ENCODE data around the gene PLPPR1.
"Not testable (repeated sequence)": the region's sequence is repeated elsewhere in the genome, so short reads cannot be mapped to it uniquely, and the experiment has no call there.

PLPPR1 gene

DNA sequence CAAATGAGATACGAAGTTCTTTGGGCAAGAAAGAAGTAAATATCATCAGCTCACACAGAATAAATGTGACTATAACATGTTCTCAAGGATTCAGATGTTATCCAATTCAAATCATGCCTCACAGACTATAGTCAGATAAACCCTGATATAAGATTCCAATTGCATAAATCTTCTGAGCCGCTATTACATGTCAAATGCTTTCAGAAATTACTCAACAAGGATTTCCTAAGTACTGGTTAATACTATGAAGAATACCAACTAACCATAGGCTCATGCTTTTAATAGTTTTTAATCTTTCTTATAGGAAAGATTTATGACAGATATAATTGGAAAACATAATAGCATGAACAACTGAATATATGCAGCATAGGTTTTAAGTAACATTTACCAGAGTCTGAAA is 282.7 kb downstream of the PLPPR1 start:
- no peak for DNase-seq

DNA sequence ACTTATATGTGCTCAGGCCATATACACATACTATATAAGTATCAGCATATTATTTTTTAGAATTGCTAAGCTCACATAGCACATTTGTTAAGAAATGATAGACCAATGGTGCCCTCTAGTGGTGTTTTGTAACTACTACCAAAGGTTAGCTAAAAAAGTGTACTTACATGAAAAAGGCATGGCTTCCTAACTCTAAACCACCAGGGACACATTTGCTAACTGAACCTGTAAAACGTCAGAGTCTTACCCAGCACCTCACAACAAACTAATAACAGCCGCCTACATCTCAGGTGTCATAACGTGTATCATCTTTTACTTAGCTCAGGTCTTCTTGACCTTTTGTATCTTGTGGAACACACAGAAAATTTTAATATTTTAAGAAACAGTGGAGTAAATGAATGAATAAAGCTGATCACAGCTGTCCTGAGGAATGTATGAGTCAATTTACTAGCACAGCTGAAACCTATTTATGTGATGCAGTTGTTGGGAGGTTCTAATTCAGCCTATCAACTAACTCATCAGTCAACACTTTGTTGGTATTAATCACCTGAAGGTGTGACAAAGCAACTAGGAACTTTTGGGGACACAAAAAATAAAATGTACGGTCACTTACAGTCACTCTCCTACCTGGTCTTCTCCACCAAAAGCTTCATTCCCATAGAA is 283.4 kb downstream of the PLPPR1 start:
- DNase-seq, result no peak

DNA sequence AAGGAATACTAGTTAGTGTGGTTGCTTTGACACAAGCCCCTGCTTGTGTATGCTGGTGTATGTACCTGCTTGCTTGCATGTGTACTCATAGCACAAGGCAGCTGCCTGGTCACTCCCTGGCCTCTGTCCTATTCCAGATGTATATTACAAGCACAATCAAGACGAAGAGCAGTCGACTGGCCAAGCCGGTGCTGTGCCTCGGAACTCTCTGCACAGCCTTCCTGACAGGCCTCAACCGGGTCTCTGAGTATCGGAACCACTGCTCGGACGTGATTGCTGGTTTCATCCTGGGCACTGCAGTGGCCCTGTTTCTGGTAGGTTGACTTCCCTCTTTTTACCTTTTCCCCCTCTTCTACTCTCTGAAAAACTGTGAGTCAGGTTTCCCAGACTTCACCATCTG is 284.1 kb downstream of the PLPPR1 start:
- DNase-seq, result no peak

DNA sequence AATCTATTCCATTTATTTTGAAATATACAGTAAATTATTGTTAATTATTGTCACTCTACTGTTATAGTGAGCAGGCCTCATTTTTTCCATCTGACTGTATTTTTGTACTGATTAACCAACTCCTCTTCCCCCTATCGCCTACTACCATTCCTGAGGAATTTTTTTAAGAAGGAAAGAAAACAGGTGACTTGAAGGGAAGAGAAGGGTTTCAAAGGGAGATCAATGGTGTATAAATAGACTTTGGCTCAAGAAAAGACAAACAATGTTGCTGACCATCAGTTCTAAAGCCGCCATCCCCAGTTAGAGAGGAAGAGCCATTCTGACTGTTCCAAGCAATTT is 286.6 kb downstream of the PLPPR1 start:
- no peak for DNase-seq

DNA sequence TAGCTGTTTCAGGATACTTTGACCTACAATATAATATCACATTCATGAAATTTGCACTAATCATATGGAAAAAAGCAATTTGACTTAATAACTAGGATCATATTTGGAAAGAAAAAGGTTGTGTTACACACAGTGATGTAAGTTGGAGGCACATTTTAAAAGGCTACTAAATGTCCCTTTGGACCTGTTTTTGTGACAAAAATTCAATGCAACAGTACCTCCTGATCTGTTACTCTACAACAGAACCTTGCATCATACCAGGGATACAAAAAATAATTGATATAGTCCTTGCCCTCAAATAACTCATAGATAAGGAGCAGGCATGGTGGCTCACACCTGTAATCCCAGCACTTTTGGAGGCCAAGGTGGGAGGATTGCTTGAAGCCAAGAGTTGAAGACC is 289.2 kb downstream of the PLPPR1 start:
- DNase-seq, result no peak

DNA sequence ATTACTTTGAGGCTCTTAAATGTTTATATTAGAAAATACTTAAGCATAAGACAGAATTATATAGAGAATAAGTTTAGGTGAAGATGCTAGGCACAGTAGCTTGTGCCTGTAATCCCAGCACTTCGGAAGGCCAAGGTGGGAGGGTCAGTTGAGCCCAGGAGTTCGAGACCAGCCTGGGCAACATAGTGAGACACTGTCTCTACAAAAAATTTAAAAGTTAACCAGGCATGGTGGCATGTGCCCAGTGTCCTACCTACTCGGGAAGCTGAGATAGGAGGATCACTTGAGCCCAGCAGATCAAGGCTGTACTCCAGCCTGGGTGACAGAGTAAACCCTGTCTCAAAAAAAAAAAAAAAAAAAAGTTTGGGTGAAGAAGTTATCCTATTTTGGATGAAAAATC is 294.6 kb downstream of the PLPPR1 start:
- no peak for DNase-seq

DNA sequence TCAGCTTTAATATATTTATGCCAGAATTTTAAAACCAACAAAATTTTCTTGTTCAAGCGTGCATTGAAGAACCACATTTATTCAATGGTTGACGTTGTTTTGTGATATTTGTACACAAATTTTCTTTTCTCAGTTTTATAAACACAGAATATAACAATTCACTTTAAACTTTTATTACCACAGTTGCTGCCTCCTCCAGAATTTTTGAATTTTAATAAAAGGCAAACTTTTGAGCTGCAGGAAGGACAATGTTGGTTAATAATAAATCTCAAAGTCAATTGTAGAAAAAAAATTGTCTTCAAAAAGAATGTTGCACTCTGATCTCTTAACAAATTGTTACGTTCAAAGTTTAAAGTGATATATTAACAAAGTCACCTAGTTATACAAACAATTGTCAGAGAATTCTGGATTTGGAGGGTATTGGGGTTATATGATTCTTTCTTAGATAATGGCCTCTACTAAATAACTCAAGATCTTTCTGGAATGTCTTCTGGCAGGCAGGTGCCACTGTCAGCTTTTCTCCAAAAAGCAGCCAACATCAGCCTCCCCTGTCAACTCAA is 295.8 kb downstream of the PLPPR1 start:
- no peak for DNase-seq

DNA sequence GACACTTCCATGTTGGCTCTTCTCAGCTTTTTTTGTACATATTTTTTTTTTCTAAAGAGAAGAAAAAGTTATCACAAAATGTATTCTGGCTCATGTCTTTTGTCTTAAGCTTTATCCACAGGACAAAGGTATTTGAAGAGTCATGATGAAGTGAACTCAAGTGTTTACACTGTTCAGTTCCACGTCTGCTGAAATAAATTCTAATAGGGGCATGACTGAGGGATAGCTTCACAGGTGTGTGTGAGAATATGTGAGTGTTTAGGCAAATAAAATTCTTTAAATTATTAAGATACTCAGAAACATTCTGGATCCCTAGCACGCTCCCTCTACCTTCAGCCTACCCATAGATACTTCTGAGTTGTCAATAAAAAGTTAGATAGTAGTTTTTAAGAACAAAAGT is 296.5 kb downstream of the PLPPR1 start:
- DNase-seq, result no peak

DNA sequence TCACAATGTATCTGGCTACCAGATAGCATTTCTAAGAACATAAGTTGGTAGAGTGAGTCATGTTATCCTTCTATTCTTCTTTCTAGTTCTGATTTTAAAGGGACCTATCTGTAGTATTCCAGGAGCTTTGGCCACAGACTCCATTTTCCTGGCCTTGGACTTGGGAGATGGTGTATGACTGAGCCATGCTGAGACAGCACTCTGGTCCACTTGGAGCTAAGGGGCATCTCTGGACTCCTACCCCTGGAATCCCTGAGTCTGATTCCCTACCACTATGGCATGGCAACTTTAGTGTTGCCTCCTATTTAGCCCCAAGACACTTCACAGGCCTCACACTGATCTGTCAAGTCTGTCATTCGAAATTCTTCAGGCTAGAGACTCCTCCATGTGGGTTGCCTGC is 297.5 kb downstream of the PLPPR1 start:
- no peak for DNase-seq

DNA sequence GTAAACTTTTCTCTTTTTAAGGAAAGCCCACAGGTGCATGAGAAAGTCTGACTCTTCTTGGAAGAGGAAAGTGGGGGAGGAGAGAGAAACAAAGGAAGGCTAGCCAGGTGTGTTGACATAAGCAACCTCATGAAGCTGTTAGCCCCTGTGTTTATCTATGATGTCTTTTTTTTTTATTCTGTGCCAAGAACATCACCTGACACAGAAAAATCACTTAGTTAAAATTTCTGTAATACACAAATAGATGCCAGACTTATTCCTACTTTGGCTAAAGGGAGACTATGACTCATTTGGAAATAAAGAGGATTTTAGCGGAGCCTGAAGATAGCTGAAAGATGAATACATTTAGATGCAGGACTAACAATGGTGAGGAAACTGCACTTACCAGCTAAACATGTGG is 298.0 kb downstream of the PLPPR1 start:
- no peak for DNase-seq

DNA sequence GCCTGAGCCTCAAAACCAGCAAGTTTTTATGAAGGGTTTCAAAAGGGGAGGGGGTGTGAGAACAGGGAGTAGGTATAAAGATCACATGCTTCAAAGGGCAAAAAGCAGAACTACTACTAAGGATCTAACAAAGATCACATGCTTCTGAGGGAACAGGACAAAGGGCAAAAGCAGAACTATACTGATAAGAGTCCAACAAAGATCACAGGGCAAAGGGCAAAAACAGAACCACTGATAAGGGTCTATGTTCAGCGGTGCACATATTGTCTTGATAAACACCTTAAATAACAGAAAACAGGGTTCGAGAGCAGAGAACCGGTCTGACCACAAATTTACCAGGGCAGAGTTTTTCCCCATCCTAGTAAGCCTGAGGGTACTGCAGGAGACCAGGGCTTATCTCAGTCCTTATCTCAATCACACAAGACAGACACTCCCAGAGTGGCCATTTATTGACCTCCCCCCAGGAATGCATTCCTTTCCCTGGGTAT is 298.9 kb downstream of the PLPPR1 start:
- not testable (repeated sequence) for DNase-seq

DNA sequence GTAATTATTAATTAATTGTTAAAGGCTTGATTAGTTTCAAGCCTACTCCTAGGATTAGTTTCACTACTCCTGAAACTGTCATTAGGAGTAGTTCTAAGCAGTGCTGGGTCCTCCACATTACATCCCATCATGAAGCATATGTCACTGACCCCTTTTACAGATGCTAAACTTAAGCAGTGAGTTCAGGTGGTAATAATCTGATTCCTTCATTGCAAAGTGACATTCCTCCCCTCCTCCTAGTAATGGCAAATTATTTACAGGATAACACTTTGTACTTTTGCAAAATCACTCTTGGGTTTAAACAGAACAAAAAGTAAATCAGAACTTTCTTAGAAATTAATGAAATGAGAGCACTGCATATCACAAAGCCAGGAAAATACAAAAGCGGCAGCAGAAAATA is 303.8 kb downstream of the PLPPR1 start:
- no peak for DNase-seq

DNA sequence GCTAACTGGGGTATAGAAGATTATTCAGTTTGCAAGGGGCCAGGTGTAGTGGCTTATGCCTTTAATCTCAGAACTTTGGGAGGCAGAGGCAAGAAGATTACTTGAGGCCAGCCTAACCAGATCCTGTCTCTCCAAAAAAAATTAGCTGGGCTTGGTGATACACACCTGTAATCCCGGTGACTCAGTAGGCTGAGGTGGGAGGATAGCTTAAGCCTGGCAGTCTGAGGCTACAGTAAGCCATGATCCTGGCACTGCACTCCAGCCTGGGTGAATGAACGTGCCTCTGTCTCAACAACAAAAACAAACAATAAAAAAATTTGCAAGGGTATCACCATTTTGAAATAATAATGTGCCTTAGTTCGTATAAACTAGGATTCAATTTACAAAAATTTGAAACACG is 305.0 kb downstream of the PLPPR1 start:
- DNase-seq, result no peak

DNA sequence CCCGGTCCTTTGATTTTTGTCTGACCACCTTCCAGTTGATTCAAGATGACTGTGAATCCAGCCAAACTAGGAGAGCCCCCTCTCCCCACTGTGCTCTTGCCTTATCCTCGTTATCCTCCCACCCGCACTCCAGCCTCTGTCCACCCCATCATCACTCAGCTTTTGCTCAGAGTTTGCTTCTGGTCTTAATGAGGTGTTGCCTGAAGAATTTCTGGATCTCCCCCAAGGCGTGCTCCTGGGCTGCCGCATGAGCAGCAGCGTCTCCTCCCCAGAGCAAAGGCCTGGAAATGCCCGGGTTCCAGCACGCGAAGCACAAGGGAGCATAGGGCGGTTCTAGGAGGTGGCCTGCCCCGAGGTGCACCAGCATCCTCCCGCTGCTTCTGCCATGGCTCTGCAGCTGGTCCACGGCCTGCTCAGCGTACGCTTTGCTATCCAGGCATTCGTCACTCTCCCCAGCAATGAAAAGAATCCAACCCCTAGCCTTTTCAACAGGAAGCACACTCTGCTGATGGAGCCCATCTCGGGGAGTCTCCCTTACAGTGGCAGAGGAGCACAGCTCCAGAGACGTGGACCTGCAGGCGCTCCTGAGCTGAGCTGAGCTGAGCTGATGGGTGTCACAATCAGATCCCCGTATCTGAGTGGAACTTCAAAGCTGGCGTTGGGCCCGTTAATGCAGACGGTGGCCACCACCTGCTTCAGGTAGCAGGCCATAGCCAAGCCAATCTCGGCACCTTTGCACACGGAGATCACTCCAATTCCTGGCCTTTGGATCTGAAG is 305.6 kb downstream of the PLPPR1 start:
- no peak for DNase-seq

DNA sequence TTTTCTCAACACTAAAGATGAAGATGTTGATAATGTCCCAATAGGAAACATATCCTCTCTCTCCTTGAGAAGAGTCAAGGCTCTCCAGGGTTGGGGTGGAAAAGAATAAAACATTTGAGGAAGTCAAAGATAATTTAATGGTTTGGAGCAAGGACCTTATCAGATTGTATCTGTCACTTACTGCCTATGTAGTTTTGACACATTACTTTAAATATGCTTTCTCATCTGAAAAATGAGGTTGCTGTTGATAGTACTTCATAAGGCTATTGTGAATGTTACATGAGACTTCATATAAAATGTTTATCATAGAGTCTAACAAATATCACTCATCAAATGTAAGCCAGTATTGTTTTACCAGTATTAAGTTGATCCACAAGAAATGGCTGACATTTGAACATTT is 307.6 kb downstream of the PLPPR1 start:
- DNase-seq, result no peak

DNA sequence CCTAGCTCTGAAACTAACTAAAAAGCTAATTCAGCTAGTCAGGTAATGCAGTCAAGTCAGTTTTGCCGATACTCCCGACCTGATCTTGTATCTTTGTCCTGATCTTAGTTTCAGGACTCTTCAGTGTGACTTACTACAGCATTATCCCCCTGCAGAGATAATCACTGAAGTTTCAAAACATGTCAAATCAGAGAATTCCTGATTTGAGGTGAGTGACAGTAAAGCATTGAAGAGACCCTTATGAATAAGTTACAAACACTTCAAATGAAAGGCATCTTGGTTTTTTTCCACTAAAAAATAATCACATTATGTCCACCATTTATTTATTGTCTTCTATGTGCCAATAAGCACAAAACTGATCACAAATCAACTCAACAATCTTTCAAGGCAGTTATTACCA is 308.7 kb downstream of the PLPPR1 start:
- DNase-seq, result no peak

DNA sequence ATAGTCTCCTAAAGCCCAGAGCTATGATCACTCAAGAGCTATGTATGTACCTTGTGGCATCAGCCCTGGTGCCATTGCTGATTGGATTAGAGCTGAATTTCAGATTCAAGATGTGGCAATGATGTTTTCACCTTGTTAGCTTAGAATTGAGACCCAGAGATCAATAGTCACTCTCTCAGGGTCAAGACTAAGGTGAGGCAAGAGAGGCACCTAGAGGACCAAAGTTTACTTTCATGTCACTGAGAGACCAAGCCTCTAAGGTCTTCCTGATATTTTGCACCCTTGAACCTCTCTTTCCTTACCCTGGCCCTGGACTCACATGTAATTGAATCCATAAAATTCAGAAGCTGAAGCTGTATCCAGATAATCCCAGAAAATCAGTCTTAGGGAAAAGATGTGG is 313.4 kb downstream of the PLPPR1 start:
- no peak for DNase-seq

DNA sequence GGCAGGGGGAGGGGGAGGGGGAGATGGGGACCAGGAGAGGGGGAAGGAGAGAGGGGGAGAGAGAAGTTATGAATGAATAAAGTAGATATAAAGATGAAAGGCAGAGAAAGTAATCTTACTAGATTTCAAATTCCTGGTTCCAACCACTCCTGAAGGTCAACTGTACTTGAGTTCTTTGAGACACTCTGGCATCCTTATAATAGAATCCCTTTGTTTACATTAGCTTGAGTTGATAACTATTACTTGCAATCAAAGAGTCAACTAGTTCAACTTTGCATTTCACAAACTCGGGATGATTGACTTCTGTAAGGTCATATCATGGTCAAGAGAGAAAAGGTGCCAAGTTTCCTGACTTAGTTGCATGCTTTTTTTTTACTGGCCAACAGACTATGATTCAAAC is 314.1 kb downstream of the PLPPR1 start:
- no peak for DNase-seq

DNA sequence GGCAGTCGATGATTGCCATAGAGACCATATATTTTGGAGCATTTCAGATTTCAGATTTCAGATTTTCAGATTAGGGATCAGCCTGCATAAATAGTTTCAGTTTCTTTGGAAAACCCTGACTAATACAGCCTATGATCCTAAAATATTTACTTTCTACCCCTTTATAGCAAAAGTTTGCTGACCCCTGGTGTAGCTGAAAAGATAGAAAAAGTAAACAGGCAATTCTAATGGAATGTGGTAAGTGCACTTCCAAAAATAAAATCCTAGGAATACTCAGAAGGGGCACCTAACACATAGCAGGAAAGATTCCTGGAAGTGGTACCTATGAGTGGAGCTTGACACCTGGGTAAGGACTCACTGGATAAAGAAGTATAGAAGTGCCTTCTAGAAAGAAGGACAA is 321.8 kb downstream of the PLPPR1 start:
- no peak for DNase-seq

DNA sequence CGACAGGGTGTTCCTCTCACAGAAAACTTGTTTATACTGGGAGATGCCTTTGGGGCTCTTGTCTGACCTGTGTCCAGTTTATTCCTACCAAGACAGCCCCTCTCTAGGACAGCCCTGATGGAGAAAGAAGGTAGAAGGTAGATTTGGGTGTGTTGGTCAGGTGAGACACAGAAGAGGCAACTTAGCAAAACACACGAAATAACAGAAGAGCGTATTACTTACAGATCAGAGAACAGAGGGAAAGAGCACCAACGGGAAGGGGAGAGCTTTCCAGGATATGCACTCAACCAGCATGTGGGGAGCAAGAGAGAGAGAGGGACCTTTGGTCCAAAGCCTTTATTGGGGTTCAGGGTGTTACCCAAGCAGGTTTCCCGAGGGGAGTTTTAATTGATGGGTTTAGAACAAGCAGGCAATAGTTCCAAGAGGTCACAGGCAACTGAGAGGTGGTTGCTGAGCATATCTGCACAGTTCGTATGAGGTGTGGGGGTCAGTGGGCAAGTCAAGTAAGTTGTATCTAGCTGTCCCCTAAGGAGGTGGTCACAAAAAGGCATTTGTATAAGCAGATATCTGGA is 324.5 kb downstream of the PLPPR1 start:
- no peak for DNase-seq

DNA sequence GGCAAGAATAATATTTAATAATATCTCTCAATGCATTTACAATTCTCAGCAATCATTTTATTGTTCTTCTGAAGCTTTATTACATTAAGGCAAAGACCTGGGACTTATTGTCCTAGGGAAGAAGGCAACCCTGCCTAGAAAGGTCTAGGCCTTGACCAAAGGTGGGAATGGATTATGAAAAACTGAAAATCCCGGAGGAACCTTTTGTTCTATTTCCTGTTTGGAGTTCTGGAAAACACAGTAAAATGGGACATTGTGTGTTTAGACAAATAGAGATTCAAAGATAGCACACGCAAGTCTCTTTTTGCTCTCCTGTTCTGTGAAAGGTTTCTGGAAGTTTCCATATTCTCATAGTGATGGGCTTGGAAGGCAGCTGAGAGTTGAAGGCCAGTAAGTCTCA is 325.2 kb downstream of the PLPPR1 start:
- DNase-seq, result no peak

DNA sequence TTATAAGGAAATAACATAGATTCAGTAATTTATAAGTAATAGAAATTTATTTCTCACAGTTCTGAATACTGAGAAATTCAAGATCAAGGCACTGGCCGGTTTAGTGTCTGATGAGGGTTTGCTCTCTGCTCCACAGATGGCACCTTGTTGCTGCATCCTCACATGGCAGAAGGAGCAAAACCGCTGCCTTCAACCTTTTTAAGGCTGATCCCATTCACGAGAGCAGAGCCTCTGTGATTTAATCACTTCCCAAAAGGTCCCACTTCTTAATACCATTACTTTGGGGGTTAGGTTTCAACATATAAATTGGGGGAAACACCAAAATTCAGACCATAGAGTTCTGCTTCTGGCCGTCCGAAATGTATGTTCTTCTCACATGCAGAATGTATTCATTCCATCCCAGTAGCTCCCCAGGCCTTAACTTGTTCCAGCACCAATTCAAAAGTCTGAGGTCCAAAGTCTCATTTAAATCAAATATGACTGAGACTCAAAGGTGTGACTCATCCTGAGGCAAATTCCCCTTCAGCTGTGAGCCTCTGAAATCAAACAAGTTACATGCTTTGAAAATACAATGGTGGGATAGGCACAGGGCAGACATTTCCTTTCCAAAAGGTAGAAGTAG is 325.7 kb downstream of the PLPPR1 start:
- DNase-seq, result no peak
